GM18505 (cell line): Measurements from ENCODE around the gene BRICD5.

Source experiments
- ATAC-seq: cut with Tn5 transposase; IDR thresholded peaks from one replicate; pipeline ENCODE4 v1.9.1; 2021; ENCODE audit not compliant: unreplicated experiment
- POLR2A ChIP-seq: IDR thresholded peaks from 4 replicates; pipeline ENCODE4 v1.6.1; 2011; ENCODE audit warnings: borderline replicate concordance; ENCODE audit not compliant: insufficient read depth, insufficient read length; ENCODE audit errors: extremely low read depth

BRICD5 gene

DNA sequence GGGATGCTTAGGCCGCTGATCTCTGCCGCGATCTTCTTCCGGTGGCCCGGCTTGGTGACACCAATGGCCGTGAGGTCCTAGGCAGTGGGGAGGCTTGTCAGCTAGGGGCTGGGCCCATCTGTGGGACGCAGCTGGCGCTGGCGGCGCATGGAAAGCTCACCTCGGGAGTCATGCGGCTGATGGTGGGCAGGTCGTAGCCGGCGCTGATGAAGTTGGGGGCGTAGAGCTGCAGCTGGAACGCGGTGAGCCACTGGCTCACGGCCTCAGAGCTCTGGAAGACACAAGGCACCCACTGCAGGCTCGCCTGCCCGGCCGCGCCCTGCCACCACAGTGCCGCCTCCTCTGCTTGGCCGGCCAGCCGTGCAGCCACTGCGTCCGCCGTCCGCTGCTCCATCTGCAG lies 27.0 kb downstream of the BRICD5 start:
- no peak for ATAC-seq
- TF ChIP-seq POLR2A, result no peak

DNA sequence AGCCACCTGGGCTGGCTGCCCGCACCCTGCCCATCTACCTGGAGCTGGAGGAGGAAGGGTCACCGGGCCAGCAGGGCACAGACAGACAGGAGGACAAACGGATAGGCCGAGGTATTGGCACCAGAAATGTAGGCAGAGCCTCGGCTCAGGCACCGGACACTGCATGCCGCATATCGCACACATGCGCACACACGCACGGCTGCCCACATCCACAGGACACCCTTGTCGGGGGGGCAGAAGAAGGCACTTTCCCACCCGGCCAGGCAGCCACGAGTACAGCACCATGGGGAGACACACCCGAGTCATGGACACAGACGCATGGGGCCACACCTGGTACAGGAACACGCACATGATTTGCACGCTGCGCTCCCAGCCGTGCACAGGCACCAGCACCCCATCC lies 28.7 kb downstream of the BRICD5 start:
- no peak for TF ChIP-seq POLR2A
- ATAC-seq, result no peak

- TF ChIP-seq POLR2A, result no peak
- no peak for ATAC-seq
Measured at GRCh38 chr16:2180962-2181923, 29.4 kb downstream of the BRICD5 start.

- no peak for TF ChIP-seq POLR2A
- no peak for ATAC-seq
Measured at GRCh38 chr16:2180461-2180860, 30.2 kb downstream of the BRICD5 start.

- ATAC-seq, result no peak
- no peak for TF ChIP-seq POLR2A
Measured at GRCh38 chr16:2179576-2179975, 31.1 kb downstream of the BRICD5 start.

DNA sequence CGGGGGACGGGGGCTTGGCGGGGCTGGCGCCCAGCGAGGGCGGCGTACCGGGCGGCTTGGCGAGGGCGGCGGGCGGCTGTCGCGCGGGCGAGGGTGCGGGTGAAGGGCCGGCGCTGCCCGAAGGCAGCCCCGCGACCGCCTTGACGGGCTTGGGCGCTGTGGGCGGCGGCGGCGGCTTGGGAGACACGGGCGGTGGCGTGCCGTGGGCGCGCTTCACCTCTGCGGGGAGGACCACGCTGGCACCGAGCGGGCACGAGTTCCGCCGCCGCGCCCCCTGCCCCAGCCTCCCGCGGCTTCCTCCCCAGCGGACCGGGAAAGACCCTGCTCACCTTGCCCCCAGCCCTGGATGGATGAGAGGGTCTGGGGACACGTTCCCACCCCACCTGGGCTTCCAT lies 31.6 kb downstream of the BRICD5 start:
- no peak for TF ChIP-seq POLR2A
- ATAC-seq, result no peak

DNA sequence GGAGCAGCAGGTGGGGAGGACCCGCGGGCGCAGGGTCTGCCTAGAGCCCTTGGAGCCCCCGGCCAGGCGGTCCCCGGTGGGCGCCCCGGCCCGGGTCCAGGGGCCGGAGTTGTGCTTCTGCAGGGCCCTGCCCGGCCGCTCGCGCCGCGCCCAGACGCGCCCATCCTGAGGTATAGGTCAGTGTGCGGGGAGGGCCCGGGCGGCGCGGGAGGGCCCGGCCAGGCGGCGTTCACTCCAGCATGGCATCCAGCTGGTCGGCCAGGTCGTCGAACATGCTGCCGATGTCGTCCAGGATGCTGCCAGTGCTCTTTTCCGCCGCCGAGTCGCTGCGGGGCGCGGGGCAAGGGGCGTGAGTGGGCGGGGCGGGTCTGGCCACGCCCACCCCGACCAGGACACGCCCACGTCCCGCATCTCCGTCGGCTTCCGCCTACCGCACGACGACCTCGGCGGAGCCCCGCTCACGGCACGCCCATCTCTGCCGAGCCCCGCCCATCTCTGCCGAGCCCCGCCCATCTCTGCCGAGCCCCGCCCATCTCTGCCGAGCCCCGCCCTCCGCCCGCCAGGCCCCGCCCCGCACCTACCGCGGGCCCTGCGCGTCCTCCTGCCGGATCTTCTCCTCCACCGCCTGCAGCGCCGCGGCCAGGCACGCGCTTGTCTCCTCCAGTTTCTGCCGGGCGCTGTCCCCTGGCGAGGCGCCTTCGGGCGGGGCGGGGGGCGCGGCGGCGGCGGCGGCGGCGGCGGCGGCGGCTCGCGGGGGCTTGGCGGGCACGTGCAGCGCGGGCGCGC lies 32.1 kb downstream of the BRICD5 start:
- TF ChIP-seq POLR2A, result no peak
- ATAC-seq, result no peak

DNA sequence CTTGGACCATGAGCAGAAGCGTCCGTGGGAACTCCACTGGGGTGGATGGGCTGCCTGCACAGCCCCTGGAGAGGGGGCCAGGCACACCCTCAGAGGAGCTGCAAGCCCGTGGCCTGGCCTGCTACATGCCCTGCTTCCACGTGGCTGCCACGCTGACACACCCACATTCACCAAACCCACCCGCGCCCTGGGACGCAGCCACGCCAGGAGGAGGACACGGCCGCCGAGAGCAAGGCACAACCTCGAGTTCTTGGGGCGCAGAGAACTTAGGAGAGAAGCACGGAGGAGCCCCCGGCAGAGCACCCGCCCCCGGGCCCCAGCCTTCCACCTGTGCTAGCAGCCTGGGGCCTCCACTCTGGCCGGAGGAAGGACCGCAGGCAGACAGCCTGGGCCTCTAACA lies 33.1 kb downstream of the BRICD5 start:
- no peak for ATAC-seq
- no peak for TF ChIP-seq POLR2A

DNA sequence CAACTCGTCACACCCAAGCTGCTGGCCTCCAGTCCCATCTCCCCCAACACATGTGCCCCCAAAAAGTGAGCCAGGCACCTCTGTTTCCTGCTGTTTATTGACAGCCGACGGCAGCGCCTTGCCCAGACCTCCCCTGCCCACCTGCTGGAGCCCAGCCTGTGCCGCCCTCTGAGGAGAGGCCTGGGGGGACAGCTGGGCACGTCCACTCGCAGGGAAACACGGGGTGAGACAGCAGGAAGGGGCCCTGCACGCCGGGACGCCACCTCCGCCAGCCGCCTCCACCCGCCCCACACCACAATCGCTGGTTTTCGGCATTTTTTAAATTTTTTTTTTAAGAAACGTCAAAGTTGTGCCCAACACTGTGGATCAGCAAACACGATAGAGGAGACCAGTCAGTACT lies 33.6 kb downstream of the BRICD5 start:
- no peak for ATAC-seq
- no peak for TF ChIP-seq POLR2A

DNA sequence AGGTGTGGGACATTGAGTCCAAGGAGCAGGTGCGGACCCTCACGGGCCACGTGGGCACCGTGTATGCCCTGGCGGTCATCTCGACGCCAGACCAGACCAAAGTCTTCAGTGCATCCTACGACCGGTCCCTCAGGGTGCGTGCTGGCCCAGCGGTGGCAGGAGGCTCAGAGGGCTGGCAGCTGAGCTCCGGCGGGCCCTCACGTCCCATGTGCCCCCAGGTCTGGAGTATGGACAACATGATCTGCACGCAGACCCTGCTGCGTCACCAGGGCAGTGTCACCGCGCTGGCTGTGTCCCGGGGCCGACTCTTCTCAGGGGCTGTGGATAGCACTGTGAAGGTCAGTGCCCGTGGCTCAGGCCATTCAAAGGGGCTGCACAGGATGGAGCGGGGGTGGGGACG lies 34.6 kb downstream of the BRICD5 start:
- no peak for TF ChIP-seq POLR2A
- ATAC-seq, result no peak

- TF ChIP-seq POLR2A, result no peak
- no peak for ATAC-seq
Measured at GRCh38 chr16:2175454-2175853, 35.2 kb downstream of the BRICD5 start.

DNA sequence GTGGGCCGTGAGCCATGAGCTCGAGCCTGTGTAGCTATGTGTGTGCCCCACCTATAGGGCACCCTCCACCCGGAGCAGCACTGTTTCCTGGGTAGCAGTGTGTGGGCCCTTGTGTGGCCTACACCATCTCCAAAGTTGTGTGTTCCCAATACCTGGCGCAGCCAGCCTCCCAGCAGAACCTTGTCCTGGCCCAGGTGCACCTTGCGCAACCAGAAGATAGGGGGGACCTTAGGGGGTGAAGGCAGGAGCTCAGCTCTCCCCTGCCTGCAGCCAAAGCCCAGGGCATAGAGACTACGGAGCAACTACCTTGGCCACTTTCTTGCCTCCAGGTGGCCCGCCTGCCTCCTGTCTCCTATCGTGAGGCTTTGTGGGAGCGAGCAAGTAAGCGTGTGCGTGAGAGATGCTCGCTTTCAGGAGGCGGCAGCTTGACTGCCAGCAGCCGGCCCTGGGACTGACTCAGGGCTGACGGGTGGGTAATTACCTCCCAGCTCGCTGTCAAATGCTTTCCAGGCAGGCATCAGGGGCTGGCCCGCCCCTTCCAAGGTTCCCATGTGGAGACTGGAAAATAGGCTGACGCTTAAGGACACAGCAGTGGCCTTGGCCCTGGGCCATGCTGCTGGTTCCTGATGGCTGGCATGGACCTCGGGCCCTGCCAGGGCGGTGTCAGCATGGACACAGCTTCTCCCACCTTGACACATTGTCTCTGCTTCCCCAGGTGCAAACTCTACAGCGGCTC lies 36.1 kb downstream of the BRICD5 start:
- no peak for TF ChIP-seq POLR2A
- ATAC-seq, result no peak

- ATAC-seq, result no peak
- TF ChIP-seq POLR2A, result no peak
Measured at GRCh38 chr16:2173916-2174315, 36.7 kb downstream of the BRICD5 start.
